Right forelimb (tissue), 1 donor: ENCODE data around the gene RPL41.
"Not testable (repeated sequence)": the region's sequence is repeated elsewhere in the genome, so short reads cannot be mapped to it uniquely, and the experiment has no call there.

Source experiments
- DNase-seq: peaks from one replicate; pipeline ENCODE4 v3.0.0-alpha.2; 2018

Gene RPL41

DNA sequence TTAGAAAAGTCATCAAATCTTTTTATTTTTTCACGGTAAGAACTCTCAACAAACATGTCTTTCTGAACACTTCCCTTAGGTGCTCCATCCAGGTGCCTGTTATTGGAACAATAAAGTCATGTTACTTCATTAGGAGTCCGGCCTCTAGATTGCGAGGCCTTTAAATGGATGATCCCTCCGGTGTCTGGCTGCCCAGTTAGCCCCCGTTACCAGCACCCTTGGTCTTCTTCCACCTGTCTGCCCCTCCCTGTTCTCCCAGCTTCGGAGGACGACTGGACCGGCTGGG is 12.7 kb upstream of the RPL41 start:
- DNase-seq: no peak

DNA sequence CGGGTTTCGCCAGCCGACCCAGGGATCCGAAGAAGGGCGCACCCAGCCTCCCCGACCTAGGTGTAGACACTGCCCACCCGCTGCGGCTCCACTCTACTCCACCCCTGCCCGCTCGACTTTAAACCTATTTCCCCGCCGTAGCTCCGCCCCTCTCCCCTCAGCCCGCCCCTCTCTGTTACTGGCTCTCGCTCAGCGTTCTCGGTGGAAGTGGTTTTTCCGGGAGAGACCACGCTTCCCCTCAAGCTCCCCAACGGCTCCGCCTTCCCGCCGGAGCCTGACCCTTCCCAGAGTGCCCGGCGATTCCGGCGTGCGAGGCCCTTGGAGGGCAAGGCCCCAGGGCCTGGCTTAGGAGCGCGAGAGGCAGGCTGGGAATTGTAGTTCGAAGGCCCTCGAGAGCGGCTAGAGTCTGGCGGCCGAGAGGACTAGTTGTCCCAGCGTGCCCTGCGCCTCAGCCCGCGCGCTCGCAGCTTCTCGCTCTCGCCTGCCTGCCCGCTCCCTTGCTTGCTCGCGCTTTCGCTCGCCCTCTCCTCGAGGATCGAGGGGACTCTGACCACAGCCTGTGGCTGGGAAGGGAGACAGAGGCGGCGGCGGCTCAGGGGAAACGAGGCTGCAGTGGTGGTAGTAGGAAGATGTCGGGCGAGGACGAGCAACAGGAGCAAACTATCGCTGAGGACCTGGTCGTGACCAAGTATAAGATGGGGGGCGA is 12.2 kb upstream of the RPL41 start, which contains the start of gene PA2G4:
PA2G4 (plus strand) TSS at position 451 of the 706 bp plus-strand sequence; CDS start at position 630, 179 bp downstream.
- DNase-seq: peak; percentile 98

DNA sequence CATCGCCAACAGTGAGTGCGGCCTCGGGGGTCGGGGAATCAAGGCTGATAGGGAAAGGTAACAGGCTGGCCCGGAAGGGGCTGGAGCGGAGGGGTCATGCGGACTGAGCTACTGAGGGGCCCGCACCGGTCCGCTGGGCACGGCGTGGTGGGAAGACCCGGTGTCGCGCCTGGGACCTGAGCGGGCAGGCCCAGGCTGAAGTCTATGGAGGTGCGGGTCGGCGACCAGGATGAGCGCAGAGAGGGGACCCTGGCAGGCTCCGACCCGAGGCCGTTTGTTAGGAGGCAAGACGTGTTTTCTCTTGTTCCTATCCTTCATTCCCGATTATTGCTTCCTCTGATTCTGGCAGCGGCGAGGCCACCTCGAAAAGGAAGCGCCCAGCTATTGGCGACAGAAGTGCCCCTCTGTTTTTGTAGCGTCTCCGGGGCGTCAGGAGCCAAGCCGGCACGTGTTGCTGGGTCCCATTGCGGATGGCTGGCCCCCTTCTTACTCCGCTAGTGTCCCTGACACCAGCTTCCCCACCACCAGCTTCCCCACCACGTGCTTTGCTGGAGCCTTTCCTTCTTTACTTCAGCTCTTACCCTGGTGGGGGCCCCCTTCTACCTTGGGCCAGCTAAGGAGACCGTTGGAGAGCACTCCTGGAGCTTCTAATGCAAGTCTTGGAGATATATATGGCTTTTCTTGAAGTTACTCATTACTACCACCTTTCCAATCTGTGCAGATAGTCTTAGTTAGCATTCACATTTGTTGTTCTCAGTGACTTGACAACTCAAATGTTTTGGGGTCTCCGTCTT is 11.4 kb upstream of the RPL41 start:
- peak; percentile 51 for DNase-seq

DNA sequence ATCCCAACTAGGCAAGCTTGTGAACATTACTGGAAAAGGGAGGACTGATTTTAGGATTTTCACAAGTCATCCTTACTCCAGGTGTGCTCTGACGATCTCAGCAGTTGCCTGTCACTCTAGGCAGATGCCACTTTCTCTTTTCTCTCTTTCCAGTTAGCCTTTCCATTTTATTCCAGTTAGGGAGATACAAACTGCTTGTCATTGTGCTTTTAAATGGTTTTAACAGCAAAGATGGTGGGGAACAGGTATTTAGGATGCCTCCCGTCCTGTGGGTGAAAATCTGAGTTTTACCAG is 10.9 kb upstream of the RPL41 start:
- DNase-seq: no peak

GRCh38 chr12:56107242-56107641 is 9.2 kb upstream of the RPL41 start:
- no peak for DNase-seq

DNA sequence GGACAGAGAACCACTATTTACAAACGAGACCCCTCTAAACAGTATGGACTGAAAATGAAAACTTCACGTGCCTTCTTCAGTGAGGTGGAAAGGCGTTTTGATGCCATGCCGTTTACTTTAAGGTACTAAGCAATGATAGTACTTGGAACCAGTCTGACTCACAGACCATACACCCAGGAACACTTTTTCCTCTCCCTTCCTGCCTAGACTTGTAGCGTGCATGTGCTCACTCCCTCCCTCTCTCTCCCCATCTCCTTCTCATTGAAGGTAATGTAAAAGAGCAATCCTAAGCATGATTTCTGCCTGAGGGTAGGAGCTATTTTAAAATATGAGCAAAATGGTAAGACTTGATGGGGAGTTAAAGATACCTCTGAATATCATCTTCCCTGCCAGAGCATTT is 5.9 kb upstream of the RPL41 start:
- DNase-seq: no peak

GRCh38 chr12:56114084-56114483 is 2.3 kb upstream of the RPL41 start:
- DNase-seq: no peak

GRCh38 chr12:56115329-56115728 is 1.1 kb upstream of the RPL41 start:
- no peak for DNase-seq

DNA sequence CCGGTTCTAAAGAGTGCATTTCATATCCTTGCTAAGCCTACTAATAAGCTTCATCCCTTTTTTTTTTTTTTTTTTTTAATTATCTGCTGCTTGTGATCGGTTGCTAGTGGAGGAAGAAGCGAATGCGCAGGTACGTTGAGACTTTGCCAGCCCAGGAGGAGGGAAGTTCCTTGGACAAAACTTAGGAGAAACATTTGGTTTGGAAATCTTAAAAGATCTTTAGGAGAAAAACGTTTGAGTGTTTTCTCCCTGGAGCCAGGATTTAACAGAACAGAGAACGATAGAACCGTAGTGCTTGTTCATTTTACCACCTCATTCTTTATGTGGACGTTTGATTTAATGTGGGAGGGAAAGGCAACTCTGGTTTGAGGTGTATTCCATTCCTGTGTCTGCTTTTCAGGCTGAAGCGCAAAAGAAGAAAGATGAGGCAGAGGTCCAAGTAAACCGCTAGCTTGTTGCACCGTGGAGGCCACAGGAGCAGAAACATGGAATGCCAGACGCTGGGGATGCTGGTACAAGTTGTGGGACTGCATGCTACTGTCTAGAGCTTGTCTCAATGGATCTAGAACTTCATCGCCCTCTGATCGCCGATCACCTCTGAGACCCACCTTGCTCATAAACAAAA is 761 bp downstream of the RPL41 start:
- DNase-seq: not testable (repeated sequence)

DNA sequence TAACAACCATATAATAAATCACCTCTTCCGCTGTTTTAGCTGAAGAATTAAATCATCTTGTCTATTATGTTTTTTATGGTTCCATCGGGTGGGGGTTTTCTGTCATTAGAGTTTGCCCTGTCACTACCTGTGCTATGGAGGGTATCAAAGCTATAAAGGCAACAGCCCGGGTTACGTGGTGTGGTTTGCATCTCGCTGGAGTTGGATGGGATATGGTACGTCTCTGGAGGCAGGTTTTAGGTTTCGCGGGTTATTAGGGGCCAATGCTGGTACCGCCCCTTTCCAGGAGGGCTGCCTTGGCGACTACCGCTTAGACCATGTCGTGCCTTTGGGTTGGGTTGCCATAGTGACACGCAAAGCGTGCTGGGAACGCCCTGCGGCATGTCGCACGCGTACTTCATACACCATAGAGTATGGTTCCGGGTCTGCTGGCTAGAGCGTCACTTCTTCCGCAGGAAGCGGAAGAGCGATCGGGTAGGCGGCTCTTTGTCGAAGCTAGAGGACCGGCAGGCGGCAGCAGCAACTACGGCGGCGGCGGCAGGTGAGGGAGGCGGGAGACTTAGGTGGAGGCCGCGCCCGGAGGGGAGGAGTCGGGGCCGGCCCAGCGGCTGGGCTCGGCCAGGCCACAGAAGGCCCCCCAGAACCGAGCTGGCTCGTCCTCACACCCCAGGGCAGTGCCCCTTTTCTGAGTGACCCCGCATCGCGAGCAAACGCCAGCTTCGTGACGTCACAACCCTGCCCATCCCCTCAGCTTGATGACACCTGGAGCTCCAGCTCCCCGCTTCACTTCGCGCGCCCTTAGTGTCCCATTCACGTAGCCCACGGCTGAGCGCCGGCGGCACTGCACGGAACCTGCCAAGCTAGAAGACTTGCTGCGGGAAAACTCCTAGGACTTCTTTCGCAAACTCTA is 1.6 kb downstream of the RPL41 start, which contains the start of gene ZC3H10:
ZC3H10 (plus strand) TSS at position 489 of the 910 bp plus-strand sequence. CDS start 2,297 bp downstream, outside the sequence.
- peak; percentile 96 for DNase-seq

DNA sequence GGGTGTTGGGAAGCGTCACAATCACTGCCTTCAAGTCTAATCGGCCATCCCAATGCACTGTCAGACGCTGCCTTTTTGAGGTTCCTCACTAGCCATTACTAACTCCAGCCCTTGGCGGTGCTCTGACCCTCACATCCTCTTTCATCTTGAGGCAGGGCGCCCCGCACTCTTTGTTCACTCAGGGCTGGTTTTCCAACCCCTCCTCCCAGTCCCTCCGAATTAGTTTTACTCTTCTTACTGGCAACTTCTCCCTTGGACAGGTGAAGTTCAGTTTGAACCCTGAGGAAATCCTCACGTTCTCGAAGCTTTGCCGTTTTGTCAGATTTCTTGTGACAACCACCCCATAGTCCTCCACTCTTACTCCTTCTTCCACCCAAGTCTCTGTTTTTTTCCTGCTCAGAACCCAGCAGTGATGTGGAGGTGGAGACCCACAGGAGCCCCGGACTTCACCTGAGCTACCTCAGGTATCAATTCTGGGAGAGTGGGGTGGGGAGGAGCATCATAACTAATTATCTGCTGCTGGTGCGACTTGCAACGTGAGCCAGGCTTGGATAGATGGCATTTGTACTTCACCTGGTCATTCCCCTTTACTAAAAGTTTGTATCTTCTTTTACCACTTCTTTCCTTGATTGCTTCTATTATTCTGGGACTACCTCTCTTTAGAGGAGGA is 2.4 kb downstream of the RPL41 start:
- no peak for DNase-seq

DNA sequence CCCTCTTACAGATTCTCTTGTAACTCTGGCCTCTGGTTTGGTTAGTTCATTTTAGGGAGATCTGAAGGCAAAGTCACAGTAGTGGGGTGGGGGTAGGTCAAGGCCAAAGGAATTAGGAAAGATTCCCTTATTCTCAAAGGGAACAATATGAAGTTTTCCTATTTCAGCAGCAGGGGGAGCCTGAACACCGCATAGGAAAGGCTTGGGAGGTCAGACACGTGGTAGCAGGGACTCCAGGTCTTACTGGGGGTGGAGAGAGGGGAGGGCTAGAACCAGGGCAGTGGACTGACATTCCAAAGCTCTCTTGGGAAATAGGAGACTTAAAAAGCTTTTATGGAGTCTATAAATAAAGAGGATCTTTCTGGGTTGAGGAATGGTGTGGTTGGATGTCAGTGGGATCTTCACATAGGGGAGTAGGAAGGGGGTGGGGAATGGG is 2.9 kb downstream of the RPL41 start:
- peak; percentile 72 for DNase-seq

DNA sequence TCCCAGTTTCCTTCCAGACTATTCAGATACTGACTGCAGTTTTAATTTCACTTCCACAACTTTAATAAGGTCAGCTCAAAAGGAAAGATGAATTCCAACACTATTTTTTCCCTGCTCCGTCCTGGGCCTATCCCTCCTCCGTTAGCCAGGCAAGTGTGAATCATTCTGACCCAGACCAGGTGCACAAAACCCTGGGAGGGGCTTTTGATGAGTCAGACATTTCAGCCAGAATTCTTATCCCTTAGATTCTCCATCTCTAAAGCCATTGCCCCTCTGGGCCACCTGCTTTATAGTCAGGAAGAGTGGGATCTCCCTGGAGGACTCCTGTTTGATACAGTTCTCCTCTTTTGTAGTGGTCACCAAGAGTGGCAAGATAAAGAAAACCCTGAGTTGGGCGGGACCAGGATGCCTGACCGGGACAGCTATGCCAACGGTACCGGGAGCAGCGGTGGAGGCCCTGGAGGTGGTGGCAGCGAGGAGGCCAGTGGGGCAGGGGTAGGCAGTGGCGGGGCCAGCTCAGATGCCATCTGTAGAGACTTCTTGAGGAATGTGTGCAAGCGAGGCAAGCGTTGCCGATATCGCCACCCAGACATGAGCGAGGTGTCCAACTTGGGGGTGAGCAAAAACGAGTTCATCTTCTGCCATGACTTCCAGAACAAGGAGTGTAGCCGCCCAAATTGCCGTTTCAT is 3.9 kb downstream of the RPL41 start:
- no peak for DNase-seq

DNA sequence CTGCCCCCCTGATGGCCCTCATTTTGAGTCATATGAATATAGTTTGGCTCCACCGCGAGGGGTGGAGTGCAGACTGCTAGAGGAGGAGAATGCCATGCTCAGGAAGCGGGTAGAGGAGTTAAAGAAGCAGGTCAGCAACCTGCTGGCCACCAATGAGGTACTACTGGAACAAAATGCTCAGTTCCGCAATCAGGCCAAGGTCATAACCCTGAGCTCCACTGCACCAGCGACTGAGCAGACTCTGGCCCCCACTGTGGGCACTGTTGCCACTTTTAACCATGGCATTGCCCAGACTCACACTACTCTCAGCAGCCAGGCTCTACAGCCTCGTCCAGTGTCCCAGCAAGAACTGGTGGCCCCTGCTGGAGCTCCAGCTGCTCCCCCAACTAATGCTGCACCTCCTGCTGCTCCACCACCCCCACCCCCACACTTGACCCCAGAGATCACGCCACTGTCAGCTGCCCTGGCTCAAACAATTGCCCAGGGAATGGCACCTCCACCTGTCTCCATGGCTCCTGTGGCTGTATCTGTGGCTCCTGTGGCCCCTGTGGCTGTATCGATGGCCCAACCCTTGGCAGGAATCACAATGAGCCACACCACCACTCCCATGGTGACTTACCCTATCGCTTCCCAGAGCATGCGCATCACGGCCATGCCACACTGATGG is 4.9 kb downstream of the RPL41 start:
- DNase-seq: no peak

DNA sequence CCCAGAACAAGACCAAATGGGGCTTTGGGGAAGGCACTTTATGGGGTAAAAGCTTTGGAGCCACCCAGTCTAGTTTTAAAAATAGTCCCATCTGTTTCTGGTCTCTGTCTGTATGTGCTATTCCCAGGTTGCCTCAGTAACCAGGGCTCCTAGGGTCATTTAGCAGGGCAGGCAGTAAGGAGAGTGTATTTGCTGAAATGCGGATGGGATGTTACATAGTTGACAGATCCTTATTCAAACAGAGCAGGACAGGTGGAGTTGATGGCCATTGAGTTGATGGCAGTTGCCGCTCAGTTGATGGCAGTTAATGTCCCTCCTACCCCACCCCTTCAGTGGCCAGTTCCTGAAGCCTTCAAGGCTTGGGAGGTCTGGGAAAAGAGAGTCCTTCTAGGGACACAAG is 6.2 kb downstream of the RPL41 start:
- no peak for DNase-seq

- DNase-seq: no peak
These were observed 7.7 kb downstream of the RPL41 start for GRCh38 chr12:56124133-56124532.

DNA sequence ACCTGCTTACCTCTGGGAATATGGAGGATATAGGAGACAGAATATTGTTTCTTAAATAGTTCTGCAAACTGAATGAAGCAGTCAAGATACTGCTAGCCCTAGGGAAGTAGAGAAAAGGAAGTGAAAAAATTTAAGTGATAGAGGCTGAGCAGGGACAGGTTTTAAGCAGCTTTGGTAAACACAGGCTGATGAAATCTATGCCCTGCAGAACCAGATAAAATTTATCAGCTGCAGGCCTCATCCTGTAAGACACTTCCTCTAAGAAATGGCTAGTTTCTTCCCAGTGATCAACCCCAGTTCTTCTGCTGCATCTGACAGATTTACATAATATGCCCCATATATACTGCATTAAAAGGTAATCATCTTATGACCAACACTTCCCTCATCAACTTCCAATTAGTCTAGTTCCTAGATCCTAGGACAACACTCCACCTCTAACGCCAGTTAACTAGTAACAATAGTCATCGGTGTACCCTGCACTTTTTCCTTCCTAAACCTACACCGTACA is 10.4 kb downstream of the RPL41 start:
- no peak for DNase-seq

DNA sequence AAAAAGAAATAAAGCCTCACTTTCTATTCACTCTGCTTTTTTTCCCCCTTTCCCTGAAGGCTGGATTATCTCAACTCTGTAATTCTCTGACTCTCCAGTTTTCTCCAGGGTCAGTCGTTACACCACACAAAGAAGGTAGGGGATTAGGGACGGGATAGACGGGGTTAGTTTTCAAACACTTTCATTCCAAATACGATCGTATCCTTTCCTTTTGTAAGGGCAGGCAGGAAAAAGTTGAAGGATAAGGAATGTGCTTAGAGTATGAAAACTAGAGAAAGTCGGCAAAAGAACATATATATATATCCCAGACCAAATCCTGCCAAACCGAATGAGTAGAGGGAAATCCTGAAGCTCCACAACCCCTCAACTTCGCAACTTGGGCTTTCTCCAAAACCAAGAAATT is 11.1 kb downstream of the RPL41 start:
- no peak for DNase-seq

DNA sequence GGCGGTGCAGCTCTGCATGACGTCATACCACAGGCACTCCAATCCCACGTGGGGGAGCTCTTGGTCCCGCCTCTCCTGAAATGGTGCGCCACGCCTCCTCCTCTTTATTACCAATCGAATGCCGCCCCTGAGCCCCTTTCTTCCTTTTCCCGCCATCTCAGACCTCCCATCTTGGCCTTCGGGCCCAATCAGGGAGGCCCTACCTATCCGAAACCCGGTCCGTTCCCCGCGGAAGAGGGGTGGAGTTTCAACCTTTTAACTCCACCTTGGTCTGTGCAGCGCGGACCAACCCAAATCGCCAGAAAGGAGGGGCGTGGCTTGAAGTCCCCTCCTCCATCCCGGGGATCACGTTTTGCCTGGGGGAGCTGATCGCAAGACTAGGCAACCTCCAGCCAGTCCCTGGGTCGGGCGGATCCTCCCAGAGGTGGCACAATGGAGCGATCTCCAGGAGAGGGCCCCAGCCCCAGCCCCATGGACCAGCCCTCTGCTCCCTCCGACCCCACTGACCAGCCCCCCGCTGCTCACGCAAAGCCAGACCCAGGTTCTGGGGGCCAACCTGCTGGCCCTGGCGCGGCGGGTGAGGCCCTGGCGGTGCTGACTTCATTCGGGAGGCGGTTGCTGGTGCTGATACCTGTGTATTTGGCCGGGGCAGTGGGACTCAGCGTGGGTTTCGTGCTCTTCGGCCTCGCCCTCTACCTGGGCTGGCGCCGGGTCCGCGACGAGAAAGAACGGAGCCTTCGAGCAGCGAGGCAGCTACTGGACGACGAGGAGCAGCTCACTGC is 11.6 kb downstream of the RPL41 start, which contains the start of gene ESYT1:
ESYT1 (plus strand) TSS at position 380 of the 782 bp plus-strand sequence; CDS start at position 433, 53 bp downstream.
- peak; percentile 97 for DNase-seq

DNA sequence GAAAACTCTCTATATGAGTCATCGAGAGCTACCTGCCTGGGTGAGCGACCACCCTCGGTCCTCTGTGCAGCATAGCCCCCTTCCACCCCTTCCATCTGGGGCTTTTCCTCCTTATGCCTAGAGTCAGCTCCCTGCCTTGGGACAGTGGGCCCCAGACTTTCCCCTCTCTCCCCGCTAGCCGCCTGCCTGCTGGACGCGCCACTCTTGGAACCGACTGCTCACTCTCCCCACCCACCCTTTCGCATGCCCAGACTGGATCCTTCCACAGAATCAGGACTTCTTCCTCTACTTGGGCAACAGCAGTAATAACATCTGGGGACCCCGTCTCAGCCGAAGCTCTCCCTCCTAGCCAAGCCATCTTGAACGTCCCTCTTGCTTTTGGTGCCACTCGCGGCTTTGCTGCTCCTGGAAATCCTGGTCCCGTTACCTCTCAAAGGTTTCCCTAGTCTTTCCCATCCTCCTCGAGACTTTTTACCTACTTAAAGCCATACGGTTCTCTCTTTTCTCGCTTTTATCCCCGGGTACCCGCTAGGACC is 12.3 kb downstream of the RPL41 start:
- DNase-seq: no peak
